Kidney epithelial cell (primary cell): ENCODE results near the gene SYNPO. TPM values are rescaled to one million over a fixed set of nuclear protein-coding genes. Genes with fewer than 3 reads are reported as not detected.

ENCODE experiments used
- DNase-seq: peaks from one replicate; pipeline ENCODE4 v3.0.0-alpha.2; 2010; ENCODE audit warnings: low read depth
- H3K27me3 ChIP-seq: 2 replicates; pipeline ENCODE4 v1.6.0; 2011; ENCODE audit warnings: low read length; ENCODE audit not compliant: control insufficient read depth, insufficient read depth
- H3K36me3 ChIP-seq: 2 replicates; pipeline ENCODE4 v1.5.1; 2011; ENCODE audit warnings: low read length; ENCODE audit not compliant: control insufficient read depth, insufficient read depth
- H3K4me3 ChIP-seq: 2 replicates; pipeline ENCODE4 v1.5.1; 2011; ENCODE audit warnings: low read depth, mild to moderate bottlenecking, control low read depth, low read length
- total RNA-seq: library from RNA; depleted of rRNA; stranded (reverse); fragments of >200 nt; gene quantifications from 2 replicates; pipeline ENCODE4 v1.2.3, GENCODE V29; 2015
- TF ChIP-seq, protein P1 (sequence below): IDR thresholded peaks from 2 replicates; pipeline ENCODE4 v1.5.1; 2011; ENCODE audit warnings: mild to moderate bottlenecking, moderate library complexity, low read length, control low read depth, inconsistent platforms; ENCODE audit not compliant: insufficient read depth, poor library complexity, severe bottlenecking

Gene SYNPO
- total RNA-seq, 1 donor from 2014 or later, result 4.0 TPM

DNA sequence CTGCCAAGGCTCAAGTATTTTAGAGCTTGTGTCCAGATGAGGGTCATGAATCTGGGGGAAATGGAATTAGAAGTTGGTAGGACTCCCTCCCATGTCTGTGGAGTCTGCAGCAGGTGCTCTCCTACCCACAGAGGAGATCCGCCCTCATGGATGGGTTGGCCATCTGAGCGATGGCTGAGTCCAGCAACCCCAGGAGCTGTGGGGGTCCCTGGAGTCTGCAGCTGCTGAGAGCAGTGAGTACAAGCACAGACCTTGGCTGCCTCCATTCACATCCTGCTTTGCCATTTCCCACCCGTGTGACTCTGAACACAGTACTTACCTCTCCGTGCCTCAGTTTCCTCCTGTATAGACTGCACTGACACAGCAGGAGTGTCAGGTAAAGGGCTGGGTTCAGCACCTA lies 25.8 kb upstream of the SYNPO start:
- no peak overlapping the region for H3K4me3 ChIP-seq
- peaks cover 29% of the 10 kb centered on the region for H3K27me3 ChIP-seq
- DNase-seq, result no peak
- TF ChIP-seq, protein P1, sequence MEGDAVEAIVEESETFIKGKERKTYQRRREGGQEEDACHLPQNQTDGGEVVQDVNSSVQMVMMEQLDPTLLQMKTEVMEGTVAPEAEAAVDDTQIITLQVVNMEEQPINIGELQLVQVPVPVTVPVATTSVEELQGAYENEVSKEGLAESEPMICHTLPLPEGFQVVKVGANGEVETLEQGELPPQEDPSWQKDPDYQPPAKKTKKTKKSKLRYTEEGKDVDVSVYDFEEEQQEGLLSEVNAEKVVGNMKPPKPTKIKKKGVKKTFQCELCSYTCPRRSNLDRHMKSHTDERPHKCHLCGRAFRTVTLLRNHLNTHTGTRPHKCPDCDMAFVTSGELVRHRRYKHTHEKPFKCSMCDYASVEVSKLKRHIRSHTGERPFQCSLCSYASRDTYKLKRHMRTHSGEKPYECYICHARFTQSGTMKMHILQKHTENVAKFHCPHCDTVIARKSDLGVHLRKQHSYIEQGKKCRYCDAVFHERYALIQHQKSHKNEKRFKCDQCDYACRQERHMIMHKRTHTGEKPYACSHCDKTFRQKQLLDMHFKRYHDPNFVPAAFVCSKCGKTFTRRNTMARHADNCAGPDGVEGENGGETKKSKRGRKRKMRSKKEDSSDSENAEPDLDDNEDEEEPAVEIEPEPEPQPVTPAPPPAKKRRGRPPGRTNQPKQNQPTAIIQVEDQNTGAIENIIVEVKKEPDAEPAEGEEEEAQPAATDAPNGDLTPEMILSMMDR, result no peak
- no peaks in the 10 kb centered on the region for H3K36me3 ChIP-seq

DNA sequence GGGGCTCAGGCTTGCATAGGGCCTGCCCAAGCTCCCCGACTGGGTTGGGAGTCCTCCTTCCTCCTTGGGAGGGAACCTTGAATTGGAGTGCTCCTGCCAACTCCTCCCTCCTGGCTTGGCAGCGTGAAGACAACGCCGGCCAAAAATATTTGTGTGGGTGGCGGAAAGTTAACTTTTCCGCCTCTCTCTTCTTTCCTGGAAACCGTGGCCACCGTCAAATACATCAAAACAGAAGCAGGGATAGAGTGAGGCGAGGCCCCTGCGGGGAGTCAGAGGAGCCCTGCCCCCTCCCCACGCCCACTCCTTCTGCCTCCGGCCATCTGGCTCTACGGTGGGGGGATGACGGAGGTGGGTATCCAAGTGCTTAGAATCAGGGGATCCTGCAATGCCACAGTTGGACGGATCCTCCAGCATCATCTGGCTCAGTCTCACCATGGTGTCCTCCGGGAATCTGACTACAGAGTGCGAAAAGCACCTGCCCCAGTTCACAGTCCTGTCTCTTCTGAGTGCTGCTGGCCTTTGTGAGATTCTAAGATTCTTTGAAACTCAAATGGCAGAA lies 25.2 kb upstream of the SYNPO start:
- no peak overlapping the region for H3K4me3 ChIP-seq
- peaks cover 25% of the 10 kb centered on the region for H3K27me3 ChIP-seq
- H3K36me3 ChIP-seq, result no peaks in the 10 kb centered on the region
- DNase-seq, result no peak
- TF ChIP-seq, protein P1, result no peak

DNA sequence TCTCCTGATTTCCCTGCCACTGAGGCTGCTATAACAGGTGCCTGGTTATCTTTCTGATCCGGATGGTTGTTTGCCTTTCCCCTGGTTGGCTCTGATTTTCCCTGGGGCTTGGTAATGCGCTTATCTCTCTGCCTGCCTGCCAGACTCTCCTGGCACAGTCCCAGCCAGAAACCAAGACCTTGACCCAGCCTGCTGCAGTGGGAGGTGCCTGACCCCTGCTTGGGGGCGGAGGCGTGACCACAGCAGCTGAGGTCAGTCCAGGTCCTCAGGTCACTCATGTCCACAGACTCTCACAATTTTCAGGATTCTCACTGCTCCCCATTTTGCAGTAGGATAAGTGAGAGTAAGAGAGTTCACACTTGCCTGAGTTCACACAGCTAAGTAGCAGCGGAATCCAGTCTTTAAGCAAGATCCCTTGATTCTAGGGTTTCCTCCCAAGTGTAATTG lies 24.4 kb upstream of the SYNPO start:
- TF ChIP-seq, protein P1, result no peak
- Histone ChIP-seq H3K36me3 (no peaks in the 10 kb centered on the region), H3K27me3 (peaks cover 24% of the 10 kb centered on the region), H3K4me3 (no peak overlapping the region)
- DNase-seq, result no peak

DNA sequence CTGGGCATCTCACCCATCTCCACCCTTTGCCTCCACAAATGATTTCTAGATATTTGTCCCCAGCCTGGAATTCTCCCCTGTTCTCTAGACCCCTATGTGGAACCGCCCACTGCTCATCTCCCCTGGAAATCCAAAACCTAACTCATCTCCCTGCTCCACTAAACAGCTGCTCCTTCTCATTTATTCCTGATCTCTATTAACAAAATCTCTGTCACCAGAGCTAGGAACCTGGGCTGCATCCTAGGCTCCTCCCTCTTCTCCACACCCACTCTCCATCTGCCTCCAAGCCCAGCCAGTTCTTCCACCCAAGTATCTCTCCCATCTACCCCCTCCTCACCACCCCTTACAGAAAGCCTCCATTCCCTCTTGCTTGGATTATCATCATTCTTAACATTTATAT lies 24.0 kb upstream of the SYNPO start:
- Histone ChIP-seq H3K4me3 (no peak overlapping the region), H3K36me3 (no peaks in the 10 kb centered on the region), H3K27me3 (peaks cover 23% of the 10 kb centered on the region)
- TF ChIP-seq, protein P1, result no peak
- DNase-seq, result no peak

DNA sequence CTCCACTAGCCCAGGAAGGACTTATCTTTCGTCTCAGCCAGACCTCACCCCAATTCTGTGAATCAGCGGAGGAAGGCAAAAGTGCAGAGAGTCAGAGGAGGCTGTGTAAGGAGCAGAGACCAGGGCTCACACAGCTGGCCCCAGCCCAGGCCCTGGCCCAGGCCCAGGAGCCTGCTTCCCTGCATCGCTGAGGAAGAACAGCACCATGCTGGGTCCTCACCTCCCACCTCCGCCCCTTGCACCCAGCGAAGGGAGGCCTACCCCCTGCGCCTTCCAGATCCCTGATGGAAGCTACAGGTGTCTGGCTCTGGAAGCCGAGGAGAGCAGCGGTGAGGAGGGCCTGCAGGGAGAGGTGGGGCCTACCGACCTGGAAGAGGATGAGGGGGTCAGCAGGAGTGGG lies 22.3 kb upstream of the SYNPO start:
- TF ChIP-seq, protein P1, result no peak

More for the DNA sequence above, 22.3 kb upstream of the SYNPO start:
- H3K27me3 ChIP-seq, result peaks cover 18% of the 10 kb centered on the region
- no peaks in the 10 kb centered on the region for H3K36me3 ChIP-seq
- DNase-seq, result no peak
- H3K4me3 ChIP-seq, result no peak overlapping the region
